ENCODE data around the gene CYBB. TPM values are rescaled to one million over a fixed set of nuclear protein-coding genes. Genes with fewer than 3 reads are reported as not detected.
"Not testable (repeated sequence)": the region's sequence is repeated elsewhere in the genome, so short reads cannot be mapped to it uniquely, and the experiment has no call there.

Gene CYBB
- total RNA-seq, 1 experiment from 2014 or later, result 0.24 TPM

GRCh38 chrX:37767430-37767829, 12.4 kb upstream of the CYBB start:
- no peak for DNase-seq (ENCODE audit: low read depth in 1 of 2, low spot score in 2 of 2)
- no peak overlapping the region for H3K4me3 ChIP-seq
- H3K27me3 ChIP-seq (replicated peaks), result no peaks in the 10 kb centered on the region
- H3K36me3 ChIP-seq, result no peaks in the 10 kb centered on the region
- no peaks in the 10 kb centered on the region for H3K4me1 ChIP-seq (replicated peaks)
- no peaks in the 10 kb centered on the region for H3K9me3 ChIP-seq (replicated peaks)
- H3K27ac ChIP-seq, result no peak overlapping the region

DNA sequence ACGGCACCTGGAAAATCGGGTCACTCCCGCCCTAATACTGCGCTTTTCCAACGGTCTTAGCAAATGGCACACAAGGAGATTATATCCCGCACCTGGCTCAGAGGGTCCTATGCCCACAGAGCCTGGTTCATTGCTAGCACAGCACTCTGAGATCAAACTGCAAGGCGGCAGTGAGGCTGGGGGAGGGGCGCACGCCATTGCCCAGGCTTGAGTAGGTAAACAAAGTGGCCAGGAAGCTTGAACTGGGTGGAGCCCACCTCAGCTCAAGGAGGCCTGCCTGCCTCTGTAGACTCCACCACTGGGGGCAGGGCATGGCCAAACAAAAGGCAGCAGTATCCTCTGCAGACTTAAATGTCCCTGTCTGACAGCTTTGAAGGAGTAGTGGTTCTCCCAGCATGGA, 11.0 kb upstream of the CYBB start:
- not testable (repeated sequence) for H3K9me3 ChIP-seq (replicated peaks)

DNA sequence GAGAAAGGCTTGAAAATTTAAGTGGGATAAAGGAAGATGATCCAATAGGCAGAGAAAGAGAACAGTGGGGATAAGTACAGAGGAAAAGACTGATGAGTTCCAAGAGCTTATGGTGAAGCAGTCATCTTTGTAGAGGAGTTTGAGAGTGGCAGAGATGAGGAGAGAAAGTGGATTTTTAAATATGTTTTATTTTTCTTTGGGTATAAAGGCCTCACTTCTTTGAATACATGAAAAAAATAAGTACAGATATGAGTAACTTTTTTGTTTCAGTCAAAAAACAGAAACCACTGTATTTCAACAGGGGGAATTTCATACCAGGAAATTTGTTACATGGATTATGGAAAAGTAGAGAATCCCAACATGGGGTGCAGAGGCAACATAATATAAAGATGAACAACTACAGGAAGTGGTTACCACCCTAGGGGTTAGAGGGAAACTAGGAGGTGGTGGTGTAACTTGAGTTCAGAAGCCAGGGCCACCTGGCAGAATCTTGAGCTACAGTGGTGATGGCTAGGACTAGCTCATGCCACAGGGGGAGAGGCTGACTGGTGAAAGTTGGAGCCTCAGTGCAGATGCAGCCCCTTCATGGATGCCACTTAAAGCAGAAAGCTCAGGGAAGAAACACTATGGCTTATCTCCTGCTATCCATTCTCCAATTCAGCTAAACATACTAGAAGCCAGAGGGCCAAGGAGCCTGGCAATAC, 3.4 kb upstream of the CYBB start:
- Histone ChIP-seq H3K4me1 (replicated peaks) (no peaks in the 10 kb centered on the region), H3K27ac (no peak overlapping the region), H3K36me3 (no peaks in the 10 kb centered on the region), H3K27me3 (replicated peaks) (no peaks in the 10 kb centered on the region), H3K4me3 (no peak overlapping the region), H3K9me3 (replicated peaks) (no peaks in the 10 kb centered on the region)
- DNase-seq (ENCODE audit: low read depth in 1 of 2, low spot score in 2 of 2), result no peak

More for the DNA sequence above, 11.0 kb upstream of the CYBB start:
- not testable (repeated sequence) for H3K27ac ChIP-seq; H3K4me1 ChIP-seq (replicated peaks); H3K4me3 ChIP-seq; H3K36me3 ChIP-seq; DNase-seq (ENCODE audit: low read depth in 1 of 2, low spot score in 2 of 2); H3K27me3 ChIP-seq (replicated peaks)

- H3K4me1 ChIP-seq (replicated peaks), result no peaks in the 10 kb centered on the region
- H3K27me3 ChIP-seq (replicated peaks), result no peaks in the 10 kb centered on the region
- no peaks in the 10 kb centered on the region for H3K36me3 ChIP-seq
- H3K9me3 ChIP-seq (replicated peaks), result no peaks in the 10 kb centered on the region
- no peak overlapping the region for H3K4me3 ChIP-seq
- H3K27ac ChIP-seq, result no peak overlapping the region
- DNase-seq (ENCODE audit: low read depth in 1 of 2, low spot score in 2 of 2), result no peak
These were observed 2.9 kb upstream of the CYBB start for GRCh38 chrX:37776987-37777325.

DNA sequence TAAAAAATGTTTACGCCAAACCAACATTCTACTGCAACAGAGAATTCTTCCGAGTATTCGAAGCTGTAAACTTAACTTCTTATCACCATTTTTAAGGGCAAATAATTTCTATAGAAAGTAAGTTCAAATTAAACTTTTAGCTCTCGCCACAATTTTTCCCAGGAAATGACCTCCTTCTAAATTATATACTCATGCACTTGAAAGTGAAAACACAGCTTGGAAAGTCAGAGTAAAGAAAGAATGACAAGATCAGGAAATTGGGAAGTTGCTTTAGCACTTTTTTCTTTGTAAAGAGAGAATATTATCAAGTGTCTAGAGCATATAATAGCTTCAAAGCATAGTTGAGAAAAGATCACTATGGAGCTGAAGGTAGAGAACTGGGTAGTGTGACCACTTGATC, 1.2 kb downstream of the CYBB start:
- H3K4me1 ChIP-seq (replicated peaks), result no peaks in the 10 kb centered on the region
- no peak overlapping the region for H3K4me3 ChIP-seq
- H3K27ac ChIP-seq, result no peak overlapping the region
- H3K27me3 ChIP-seq (replicated peaks), result no peaks in the 10 kb centered on the region
- DNase-seq (ENCODE audit: low read depth in 1 of 2, low spot score in 2 of 2), result no peak
- H3K36me3 ChIP-seq, result no peaks in the 10 kb centered on the region
- no peaks in the 10 kb centered on the region for H3K9me3 ChIP-seq (replicated peaks)

- Histone ChIP-seq H3K27me3 (replicated peaks) (no peaks in the 10 kb centered on the region), H3K36me3 (no peaks in the 10 kb centered on the region), H3K27ac (no peak overlapping the region), H3K4me3 (no peak overlapping the region), H3K4me1 (replicated peaks) (no peaks in the 10 kb centered on the region), H3K9me3 (replicated peaks) (no peaks in the 10 kb centered on the region)
- no peak for DNase-seq (ENCODE audit: low read depth in 1 of 2, low spot score in 2 of 2)
These were observed 2.0 kb downstream of the CYBB start for GRCh38 chrX:37781814-37782213.

DNA sequence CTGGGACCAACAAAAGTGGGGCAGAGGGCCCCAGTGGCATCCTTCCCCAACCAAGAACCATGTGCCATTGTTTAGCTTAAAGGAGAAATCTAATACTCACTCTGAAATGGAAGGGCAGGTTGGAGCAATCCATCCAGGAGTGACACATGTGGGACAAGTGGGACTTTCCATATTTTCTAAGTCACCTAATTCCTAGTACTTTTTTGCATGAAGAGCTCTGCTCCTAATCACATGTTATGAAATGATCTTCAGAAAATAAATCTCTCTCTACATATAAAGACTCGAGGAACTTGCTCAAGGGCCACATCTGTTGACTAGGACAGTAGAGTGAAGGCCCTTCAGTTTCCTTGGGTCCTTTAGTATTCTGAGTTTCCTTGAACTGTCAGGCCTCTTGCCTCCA, 2.5 kb downstream of the CYBB start:
- H3K27ac ChIP-seq, result no peak overlapping the region
- no peaks in the 10 kb centered on the region for H3K27me3 ChIP-seq (replicated peaks)
- H3K4me3 ChIP-seq, result no peak overlapping the region
- H3K9me3 ChIP-seq (replicated peaks), result no peaks in the 10 kb centered on the region
- no peaks in the 10 kb centered on the region for H3K36me3 ChIP-seq
- DNase-seq (ENCODE audit: low read depth in 1 of 2, low spot score in 2 of 2), result no peak
- H3K4me1 ChIP-seq (replicated peaks), result no peaks in the 10 kb centered on the region

DNA sequence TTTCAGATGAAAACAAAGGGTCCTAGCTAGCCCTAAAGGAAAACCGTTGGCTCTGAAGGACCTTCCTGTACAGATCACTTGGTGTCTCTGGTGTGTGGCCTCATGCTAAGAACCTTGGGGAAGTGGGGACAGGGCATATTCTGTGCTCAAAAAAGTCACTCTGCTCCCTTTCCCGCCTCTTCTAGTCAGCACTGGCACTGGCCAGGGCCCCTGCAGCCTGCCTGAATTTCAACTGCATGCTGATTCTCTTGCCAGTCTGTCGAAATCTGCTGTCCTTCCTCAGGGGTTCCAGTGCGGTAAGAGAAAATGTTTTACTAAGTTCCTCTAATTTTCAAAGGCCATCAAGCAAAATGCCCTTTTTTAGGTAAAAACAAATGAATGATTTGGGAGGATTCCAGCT, 3.4 kb downstream of the CYBB start:
- Histone ChIP-seq H3K36me3 (no peaks in the 10 kb centered on the region), H3K9me3 (replicated peaks) (no peaks in the 10 kb centered on the region), H3K27ac (no peak overlapping the region), H3K27me3 (replicated peaks) (no peaks in the 10 kb centered on the region), H3K4me3 (no peak overlapping the region), H3K4me1 (replicated peaks) (no peaks in the 10 kb centered on the region)
- DNase-seq (ENCODE audit: low read depth in 1 of 2, low spot score in 2 of 2), result no peak

DNA sequence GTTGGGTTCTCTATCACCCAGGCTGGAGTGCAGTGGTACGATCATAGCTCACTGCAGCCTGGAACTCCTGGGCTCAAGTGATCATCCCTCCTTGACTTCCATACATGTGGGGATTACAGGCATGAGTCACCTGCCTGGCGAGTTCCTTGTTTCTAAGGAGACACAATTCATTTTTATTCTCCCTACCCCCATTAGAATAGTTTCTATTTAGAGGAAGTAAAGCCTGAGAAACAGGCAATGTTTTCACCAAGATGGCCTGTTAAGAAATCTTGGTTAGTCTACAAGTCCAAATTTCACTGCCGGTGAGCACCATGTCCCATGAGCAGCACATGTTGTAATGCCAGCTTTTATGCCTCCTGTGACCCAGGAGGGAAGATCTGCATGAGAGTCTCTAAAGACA, 5.7 kb downstream of the CYBB start:
- no peaks in the 10 kb centered on the region for H3K9me3 ChIP-seq (replicated peaks)
- no peak overlapping the region for H3K27ac ChIP-seq
- no peaks in the 10 kb centered on the region for H3K27me3 ChIP-seq (replicated peaks)
- no peak overlapping the region for H3K4me3 ChIP-seq
- no peaks in the 10 kb centered on the region for H3K36me3 ChIP-seq
- H3K4me1 ChIP-seq (replicated peaks), result no peaks in the 10 kb centered on the region
- DNase-seq (ENCODE audit: low read depth in 1 of 2, low spot score in 2 of 2), result no peak

- no peaks in the 10 kb centered on the region for H3K4me1 ChIP-seq (replicated peaks)
- H3K4me3 ChIP-seq, result no peak overlapping the region
- no peak overlapping the region for H3K27ac ChIP-seq
- no peaks in the 10 kb centered on the region for H3K9me3 ChIP-seq (replicated peaks)
- no peaks in the 10 kb centered on the region for H3K36me3 ChIP-seq
- no peak for DNase-seq (ENCODE audit: low read depth in 1 of 2, low spot score in 2 of 2)
- no peaks in the 10 kb centered on the region for H3K27me3 ChIP-seq (replicated peaks)
These were observed 7.0 kb downstream of the CYBB start for GRCh38 chrX:37786624-37787422.

- H3K4me1 ChIP-seq (replicated peaks), result no peaks in the 10 kb centered on the region
- H3K27ac ChIP-seq, result no peak overlapping the region
- H3K4me3 ChIP-seq, result no peak overlapping the region
- no peaks in the 10 kb centered on the region for H3K9me3 ChIP-seq (replicated peaks)
- H3K36me3 ChIP-seq, result no peaks in the 10 kb centered on the region
- DNase-seq (ENCODE audit: low read depth in 1 of 2, low spot score in 2 of 2), result no peak
- no peaks in the 10 kb centered on the region for H3K27me3 ChIP-seq (replicated peaks)
These were observed 7.6 kb downstream of the CYBB start for GRCh38 chrX:37787423-37787869.

- no peaks in the 10 kb centered on the region for H3K27me3 ChIP-seq (replicated peaks)
- no peaks in the 10 kb centered on the region for H3K9me3 ChIP-seq (replicated peaks)
- H3K4me1 ChIP-seq (replicated peaks), result no peaks in the 10 kb centered on the region
- H3K36me3 ChIP-seq, result no peaks in the 10 kb centered on the region
- H3K4me3 ChIP-seq, result no peak overlapping the region
- no peak for DNase-seq (ENCODE audit: low read depth in 1 of 2, low spot score in 2 of 2)
- no peak overlapping the region for H3K27ac ChIP-seq
These were observed 16.5 kb downstream of the CYBB start for GRCh38 chrX:37796310-37796709.

DNA sequence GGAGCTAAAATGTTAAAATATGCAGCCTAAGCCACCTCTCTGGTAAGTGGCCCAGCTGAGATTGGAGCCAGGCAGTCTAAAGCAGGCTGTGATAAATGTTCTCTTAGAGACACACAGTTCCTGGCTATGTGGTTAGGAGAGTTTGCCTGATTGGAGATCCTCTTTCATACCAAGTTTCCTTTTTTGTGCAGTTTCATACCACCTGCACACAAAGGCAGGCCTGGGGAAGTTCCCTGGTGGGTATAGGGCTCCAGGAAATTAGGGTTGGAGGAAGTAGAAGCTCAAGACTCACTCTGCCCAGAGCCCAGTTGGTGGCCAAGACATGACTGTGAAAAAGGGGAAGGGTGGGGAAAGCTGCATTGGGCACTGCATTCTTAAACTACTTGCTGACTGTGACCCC, 16.9 kb downstream of the CYBB start:
- H3K27ac ChIP-seq, result no peak overlapping the region
- H3K4me1 ChIP-seq (replicated peaks), result no peaks in the 10 kb centered on the region
- H3K4me3 ChIP-seq, result no peak overlapping the region
- DNase-seq (ENCODE audit: low read depth in 1 of 2, low spot score in 2 of 2), result no peak
- no peaks in the 10 kb centered on the region for H3K36me3 ChIP-seq
- H3K9me3 ChIP-seq (replicated peaks), result no peaks in the 10 kb centered on the region
- no peaks in the 10 kb centered on the region for H3K27me3 ChIP-seq (replicated peaks)

- no peaks in the 10 kb centered on the region for H3K4me1 ChIP-seq (replicated peaks)
- DNase-seq (ENCODE audit: low read depth in 1 of 2, low spot score in 2 of 2), result no peak
- no peak overlapping the region for H3K4me3 ChIP-seq
- no peaks in the 10 kb centered on the region for H3K36me3 ChIP-seq
- H3K27ac ChIP-seq, result no peak overlapping the region
- H3K27me3 ChIP-seq (replicated peaks), result no peaks in the 10 kb centered on the region
- H3K9me3 ChIP-seq (replicated peaks), result no peaks in the 10 kb centered on the region
These were observed 20.1 kb downstream of the CYBB start for GRCh38 chrX:37799936-37800335.
